ENCODE measurements around the gene IFITM10. TPM values are rescaled to one million over a fixed set of nuclear protein-coding genes. Genes with fewer than 3 reads are reported as not detected.

Gene IFITM10
- polyA plus RNA-seq, 4 donors: 0.32 to 0.54 (median 0.43) TPM; not detected in 1

GRCh38 chr11:1773994-1774550 lies 23.7 kb upstream of the IFITM10 start:
- 93 to 94% (median 93%) methylated on average over 10 to 11 of the region's 11 CpGs for WGBS, 3 donors
- H3K27ac ChIP-seq (ENCODE audit: low read depth in 1 of 3, low read length in 2 of 3): no peak overlapping the region
- no peak for FAIRE-seq
- H3K27me3 ChIP-seq (ENCODE audit: control insufficient read depth in 3 of 3, insufficient read depth in 3 of 3, low read length in 3 of 3): peaks cover 0 to 5% (median 0%) of the 10 kb centered on the region in 3 donors
- no peaks in the 10 kb centered on the region for H3K36me3 ChIP-seq (ENCODE audit: control insufficient read depth in 3 of 3, insufficient read depth in 2 of 3, low read depth in 1 of 3, low read length in 3 of 3)
- peaks cover 0 to 16% of the 10 kb centered on the region in 2 donors for H3K9me3 ChIP-seq (ENCODE audit: control insufficient read depth in 2 of 2, insufficient read depth in 1 of 2, low read depth in 1 of 2, low read length in 1 of 2)
- DNase-seq: no peak
- H3K4me3 ChIP-seq (ENCODE audit: low read depth in 1 of 3, low read length in 3 of 3): no peak overlapping the region
- peaks cover 3 to 13% (median 8%) of the 10 kb centered on the region in 3 donors for H3K4me1 ChIP-seq (ENCODE audit: control insufficient read depth in 3 of 3, insufficient read depth in 2 of 3, low read depth in 1 of 3, low read length in 2 of 3)

GRCh38 chr11:1773131-1773993 lies 23.0 kb upstream of the IFITM10 start:
- Histone ChIP-seq H3K9me3 (ENCODE audit: control insufficient read depth in 2 of 2, insufficient read depth in 1 of 2, low read depth in 1 of 2, low read length in 1 of 2) (peaks cover 0 to 16% of the 10 kb centered on the region in 2 donors), H3K36me3 (ENCODE audit: control insufficient read depth in 3 of 3, insufficient read depth in 2 of 3, low read depth in 1 of 3, low read length in 3 of 3) (no peaks in the 10 kb centered on the region), H3K4me3 (ENCODE audit: low read depth in 1 of 3, low read length in 3 of 3) (no peak overlapping the region), H3K4me1 (ENCODE audit: control insufficient read depth in 3 of 3, insufficient read depth in 2 of 3, low read depth in 1 of 3, low read length in 2 of 3) (peaks cover 3 to 20% (median 9%) of the 10 kb centered on the region in 3 donors), H3K27me3 (ENCODE audit: control insufficient read depth in 3 of 3, insufficient read depth in 3 of 3, low read length in 3 of 3) (peaks cover 0 to 5% (median 0%) of the 10 kb centered on the region in 3 donors), H3K27ac (ENCODE audit: low read depth in 1 of 3, low read length in 2 of 3) (no peak overlapping the region)
- FAIRE-seq: no peak
- WGBS, 3 donors: 73 to 82% (median 77%) methylated on average over 8 to 10 of the region's 10 CpGs
- DNase-seq: no peak

GRCh38 chr11:1772270-1773130 lies 22.1 kb upstream of the IFITM10 start:
- Histone ChIP-seq H3K36me3 (ENCODE audit: control insufficient read depth in 3 of 3, insufficient read depth in 2 of 3, low read depth in 1 of 3, low read length in 3 of 3) (no peaks in the 10 kb centered on the region), H3K27ac (ENCODE audit: low read depth in 1 of 3, low read length in 2 of 3) (peak overlapping the region in 1 of 3 donors; percentile 56), H3K9me3 (ENCODE audit: control insufficient read depth in 2 of 2, insufficient read depth in 1 of 2, low read depth in 1 of 2, low read length in 1 of 2) (peaks cover 0 to 16% of the 10 kb centered on the region in 2 donors), H3K4me3 (ENCODE audit: low read depth in 1 of 3, low read length in 3 of 3) (peak overlapping the region in 1 of 3 donors; percentile 10), H3K4me1 (ENCODE audit: control insufficient read depth in 3 of 3, insufficient read depth in 2 of 3, low read depth in 1 of 3, low read length in 2 of 3) (peaks cover 3 to 20% (median 14%) of the 10 kb centered on the region in 3 donors), H3K27me3 (ENCODE audit: control insufficient read depth in 3 of 3, insufficient read depth in 3 of 3, low read length in 3 of 3) (peaks cover 0 to 5% (median 0%) of the 10 kb centered on the region in 3 donors)
- FAIRE-seq (no peak), DNase-seq (peak; percentile 71 to 81)
- 9 to 14% (median 12%) methylated on average over 11 to 15 of the region's 15 CpGs for WGBS, 3 donors

GRCh38 chr11:1771700-1772099 lies 21.3 kb upstream of the IFITM10 start:
- 73 to 82% (median 77%) methylated on average over 6 of the region's 6 CpGs for WGBS, 3 donors
- Histone ChIP-seq H3K4me1 (ENCODE audit: control insufficient read depth in 3 of 3, insufficient read depth in 2 of 3, low read depth in 1 of 3, low read length in 2 of 3) (peaks cover 3 to 20% (median 14%) of the 10 kb centered on the region in 3 donors), H3K36me3 (ENCODE audit: control insufficient read depth in 3 of 3, insufficient read depth in 2 of 3, low read depth in 1 of 3, low read length in 3 of 3) (no peaks in the 10 kb centered on the region), H3K27me3 (ENCODE audit: control insufficient read depth in 3 of 3, insufficient read depth in 3 of 3, low read length in 3 of 3) (peaks cover 0 to 5% (median 0%) of the 10 kb centered on the region in 3 donors), H3K9me3 (ENCODE audit: control insufficient read depth in 2 of 2, insufficient read depth in 1 of 2, low read depth in 1 of 2, low read length in 1 of 2) (peaks cover 0 to 12% of the 10 kb centered on the region in 2 donors), H3K27ac (ENCODE audit: low read depth in 1 of 3, low read length in 2 of 3) (no peak overlapping the region), H3K4me3 (ENCODE audit: low read depth in 1 of 3, low read length in 3 of 3) (no peak overlapping the region)
- FAIRE-seq (no peak), DNase-seq (no peak)

GRCh38 chr11:1771273-1771672 lies 20.9 kb upstream of the IFITM10 start:
- 84 to 90% (median 88%) methylated on average over 18 of the region's 18 CpGs for WGBS, 3 donors
- H3K27ac ChIP-seq (ENCODE audit: low read depth in 1 of 3, low read length in 2 of 3): no peak overlapping the region
- no peak for DNase-seq
- no peaks in the 10 kb centered on the region for H3K36me3 ChIP-seq (ENCODE audit: control insufficient read depth in 3 of 3, insufficient read depth in 2 of 3, low read depth in 1 of 3, low read length in 3 of 3)
- FAIRE-seq: no peak
- H3K4me3 ChIP-seq (ENCODE audit: low read depth in 1 of 3, low read length in 3 of 3): no peak overlapping the region
- H3K27me3 ChIP-seq (ENCODE audit: control insufficient read depth in 3 of 3, insufficient read depth in 3 of 3, low read length in 3 of 3): peaks cover 0 to 5% (median 0%) of the 10 kb centered on the region in 3 donors
- H3K9me3 ChIP-seq (ENCODE audit: control insufficient read depth in 2 of 2, insufficient read depth in 1 of 2, low read depth in 1 of 2, low read length in 1 of 2): peaks cover 0 to 8% of the 10 kb centered on the region in 2 donors
- H3K4me1 ChIP-seq (ENCODE audit: control insufficient read depth in 3 of 3, insufficient read depth in 2 of 3, low read depth in 1 of 3, low read length in 2 of 3): peaks cover 3 to 20% (median 14%) of the 10 kb centered on the region in 3 donors

- FAIRE-seq (no peak), DNase-seq (no peak)
- Histone ChIP-seq H3K4me3 (ENCODE audit: low read depth in 1 of 3, low read length in 3 of 3) (no peak overlapping the region), H3K36me3 (ENCODE audit: control insufficient read depth in 3 of 3, insufficient read depth in 2 of 3, low read depth in 1 of 3, low read length in 3 of 3) (no peaks in the 10 kb centered on the region), H3K27ac (ENCODE audit: low read depth in 1 of 3, low read length in 2 of 3) (no peak overlapping the region), H3K9me3 (ENCODE audit: control insufficient read depth in 2 of 2, insufficient read depth in 1 of 2, low read depth in 1 of 2, low read length in 1 of 2) (peaks cover 0 to 7% of the 10 kb centered on the region in 2 donors), H3K4me1 (ENCODE audit: control insufficient read depth in 3 of 3, insufficient read depth in 2 of 3, low read depth in 1 of 3, low read length in 2 of 3) (peaks cover 3 to 20% (median 14%) of the 10 kb centered on the region in 3 donors), H3K27me3 (ENCODE audit: control insufficient read depth in 3 of 3, insufficient read depth in 3 of 3, low read length in 3 of 3) (peaks cover 0 to 5% (median 0%) of the 10 kb centered on the region in 3 donors)
- 31 to 72% (median 42%) methylated on average over 5 of the region's 5 CpGs for WGBS, 3 donors
Measured at GRCh38 chr11:1770528-1770927, 20.1 kb upstream of the IFITM10 start.

- DNase-seq (no peak), FAIRE-seq (no peak)
- Histone ChIP-seq H3K9me3 (ENCODE audit: control insufficient read depth in 2 of 2, insufficient read depth in 1 of 2, low read depth in 1 of 2, low read length in 1 of 2) (peaks cover 0 to 6% of the 10 kb centered on the region in 2 donors), H3K27ac (ENCODE audit: low read depth in 1 of 3, low read length in 2 of 3) (peak overlapping the region in 1 of 3 donors; percentile 67), H3K27me3 (ENCODE audit: control insufficient read depth in 3 of 3, insufficient read depth in 3 of 3, low read length in 3 of 3) (peaks cover 0 to 5% (median 0%) of the 10 kb centered on the region in 3 donors), H3K4me1 (ENCODE audit: control insufficient read depth in 3 of 3, insufficient read depth in 2 of 3, low read depth in 1 of 3, low read length in 2 of 3) (peaks cover 3 to 20% (median 14%) of the 10 kb centered on the region in 3 donors), H3K36me3 (ENCODE audit: control insufficient read depth in 3 of 3, insufficient read depth in 2 of 3, low read depth in 1 of 3, low read length in 3 of 3) (no peaks in the 10 kb centered on the region), H3K4me3 (ENCODE audit: low read depth in 1 of 3, low read length in 3 of 3) (no peak overlapping the region)
- WGBS, 3 donors: 65 to 83% (median 83%) methylated on average over 7 of the region's 7 CpGs
Measured at GRCh38 chr11:1770061-1770460, 19.7 kb upstream of the IFITM10 start.
